ENCODE measurements around the gene RRAS2.
"Not testable (repeated sequence)": the region's sequence is repeated elsewhere in the genome, so short reads cannot be mapped to it uniquely, and the experiment has no call there.

The RRAS2 gene

GRCh38 chr11:14312736-14313438 lies 46.1 kb downstream of the RRAS2 start:
- H3K4me3 ChIP-seq (ENCODE audit: low read length) = no peak overlapping the region
- peak; percentile 33 for DNase-seq (ENCODE audit: low read depth, low spot score)

DNA sequence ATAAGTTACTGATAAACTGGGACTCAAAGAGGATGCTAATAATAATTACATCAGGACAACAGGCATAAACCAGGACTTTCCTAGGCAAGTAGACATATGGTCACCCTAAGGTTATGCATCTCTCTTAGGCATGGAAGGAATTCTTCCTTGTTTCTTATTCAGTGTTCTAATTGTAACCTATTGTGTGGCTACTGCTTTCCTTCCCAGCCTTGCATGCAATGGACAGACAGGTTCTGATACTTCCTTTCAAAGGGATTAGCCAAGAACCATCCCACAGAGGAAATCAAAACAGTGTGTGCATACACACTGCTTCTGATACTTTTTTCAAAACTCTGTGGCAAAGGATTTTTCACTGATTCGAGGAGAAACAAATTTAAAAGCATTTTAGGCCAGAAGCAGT lies 48.3 kb downstream of the RRAS2 start:
- H3K4me3 ChIP-seq (ENCODE audit: low read length) = no peak overlapping the region

GRCh38 chr11:14309425-14310192 lies 49.4 kb downstream of the RRAS2 start:
- H3K4me3 ChIP-seq (ENCODE audit: low read length) = no peak overlapping the region
- DNase-seq (ENCODE audit: low read depth, low spot score) = no peak

More for the DNA sequence above, 48.3 kb downstream of the RRAS2 start:
- DNase-seq (ENCODE audit: low read depth, low spot score) = no peak

DNA sequence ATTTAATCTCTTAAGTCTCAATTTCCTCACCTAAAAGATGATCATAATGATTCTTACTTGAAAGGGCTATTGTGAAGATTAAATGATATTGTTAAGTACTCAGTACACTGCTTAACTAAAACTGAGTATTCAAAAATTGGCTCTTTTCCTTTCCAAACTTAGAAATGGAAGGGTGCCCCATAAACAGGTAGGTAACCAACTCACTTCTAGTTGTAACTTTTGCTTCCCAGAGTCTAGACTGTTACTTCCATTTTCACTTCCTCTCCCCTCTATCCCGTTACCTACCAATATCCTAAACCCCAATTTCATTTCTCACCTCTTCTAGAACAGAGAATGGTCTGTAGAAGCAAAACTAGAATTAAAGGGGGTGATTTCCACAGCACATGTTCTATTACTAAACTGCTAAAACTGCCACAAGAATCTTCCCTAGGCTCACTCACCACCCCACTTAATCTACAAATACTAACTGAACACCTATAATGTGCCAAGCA lies 50.0 kb downstream of the RRAS2 start:
- no peak overlapping the region for H3K4me3 ChIP-seq (ENCODE audit: low read length)
- no peak for DNase-seq (ENCODE audit: low read depth, low spot score)

DNA sequence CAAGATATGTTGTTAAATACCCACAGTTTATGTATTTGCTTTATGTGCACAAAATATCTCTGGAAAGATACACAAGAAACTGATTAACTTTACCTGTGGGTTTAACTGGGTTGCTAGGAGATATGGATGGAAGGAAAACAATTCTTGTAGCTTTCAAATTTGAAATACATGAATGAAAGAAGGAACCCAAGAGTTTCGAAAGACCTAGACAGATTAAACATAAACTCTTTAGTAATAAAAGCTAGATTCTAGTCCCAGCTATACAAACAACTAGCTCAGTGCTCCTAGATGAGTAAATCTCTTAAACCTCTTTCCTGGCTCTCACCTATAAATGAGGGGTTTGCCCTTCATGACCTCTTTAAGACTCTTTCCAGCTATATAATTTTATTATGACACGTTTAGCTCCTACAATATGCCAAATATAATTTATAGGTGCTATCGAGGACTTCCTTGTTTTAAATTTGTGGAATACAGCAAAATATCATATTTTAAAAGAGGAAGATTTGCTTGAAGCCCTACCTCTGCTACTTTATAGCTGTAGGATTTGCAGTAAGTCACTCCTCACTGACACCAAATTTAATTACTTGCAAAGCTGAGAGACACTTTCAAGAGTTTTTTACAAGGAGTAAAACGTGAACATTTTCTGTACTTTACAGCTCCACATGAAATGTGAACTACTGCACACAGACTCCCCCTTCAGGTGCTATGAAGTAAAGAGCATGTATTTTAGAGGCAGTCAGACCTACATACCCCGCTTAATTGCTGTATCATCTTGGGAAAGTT lies 50.7 kb downstream of the RRAS2 start:
- DNase-seq (ENCODE audit: low read depth, low spot score) = peak; percentile 54
- no peak overlapping the region for H3K4me3 ChIP-seq (ENCODE audit: low read length)

DNA sequence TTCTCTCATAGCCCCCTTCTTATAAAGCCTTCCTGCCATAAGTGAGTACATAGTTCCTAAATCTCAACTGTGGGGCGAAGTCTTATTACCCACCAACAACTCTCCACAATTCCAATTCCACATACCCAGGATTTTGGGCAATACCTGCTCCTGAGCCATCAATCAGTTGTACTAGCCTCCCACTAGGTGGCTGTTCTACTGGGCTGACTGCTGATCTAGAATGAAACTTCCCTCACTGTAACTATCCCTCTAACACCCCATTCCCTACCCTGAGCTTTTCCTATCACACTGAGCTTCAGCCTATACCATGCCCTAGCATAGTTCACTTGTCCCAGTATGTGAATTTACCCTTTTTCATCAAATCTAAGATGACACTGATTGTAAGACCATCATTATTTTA lies 52.5 kb downstream of the RRAS2 start:
- DNase-seq (ENCODE audit: low read depth, low spot score) = no peak
- H3K4me3 ChIP-seq (ENCODE audit: low read length) = no peak overlapping the region

DNA sequence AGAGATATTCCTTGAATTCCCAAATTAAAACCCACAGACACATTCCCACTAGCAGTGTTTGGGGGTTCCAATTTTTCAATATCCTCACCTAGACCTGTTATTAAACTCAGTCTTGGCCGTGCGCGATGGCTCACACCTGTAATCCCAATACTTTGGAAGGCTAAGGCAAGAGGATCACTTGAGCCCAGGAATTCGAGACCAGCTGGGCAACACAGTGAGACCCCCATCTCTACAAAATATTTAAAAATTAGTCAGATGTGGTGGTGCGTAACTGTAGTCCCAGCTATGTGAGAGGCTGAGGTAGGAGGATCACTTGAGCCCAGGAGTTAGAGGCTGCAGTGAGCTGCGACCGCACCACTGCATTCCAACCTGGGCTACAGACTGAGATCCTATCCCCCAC lies 53.3 kb downstream of the RRAS2 start:
- H3K4me3 ChIP-seq (ENCODE audit: low read length) = no peak overlapping the region
- DNase-seq (ENCODE audit: low read depth, low spot score) = no peak

GRCh38 chr11:14304601-14305000 lies 54.4 kb downstream of the RRAS2 start:
- H3K4me3 ChIP-seq (ENCODE audit: low read length) = no peak overlapping the region
- DNase-seq (ENCODE audit: low read depth, low spot score) = no peak

GRCh38 chr11:14300661-14301304 lies 58.2 kb downstream of the RRAS2 start:
- DNase-seq (ENCODE audit: low read depth, low spot score) = peak; percentile 57
- H3K4me3 ChIP-seq (ENCODE audit: low read length) = no peak overlapping the region

DNA sequence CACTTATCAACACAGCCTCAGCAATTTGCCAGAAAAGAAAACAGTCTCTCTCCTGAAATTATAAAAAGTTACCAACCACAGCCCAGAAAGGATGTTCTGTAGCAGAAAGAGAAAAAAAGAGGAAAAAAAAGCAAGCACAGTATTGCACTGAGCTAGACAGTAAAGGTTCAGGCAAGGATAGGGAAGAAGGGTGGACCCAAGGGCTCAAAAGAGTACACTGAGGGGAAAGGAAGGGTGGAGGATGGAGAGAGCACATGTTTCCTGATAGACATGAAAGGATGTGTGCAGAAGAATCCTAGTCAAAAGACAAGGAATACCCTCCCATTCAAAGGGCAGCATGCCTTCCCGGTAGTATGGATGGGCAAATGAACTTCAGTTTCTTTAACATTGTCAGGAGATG lies 59.1 kb downstream of the RRAS2 start:
- DNase-seq (ENCODE audit: low read depth, low spot score) = no peak
- H3K4me3 ChIP-seq (ENCODE audit: low read length) = no peak overlapping the region

- no peak for DNase-seq (ENCODE audit: low read depth, low spot score)
- H3K4me3 ChIP-seq (ENCODE audit: low read length) = no peak overlapping the region
Observed at GRCh38 chr11:14290422-14290821, 68.6 kb downstream of the RRAS2 start.

DNA sequence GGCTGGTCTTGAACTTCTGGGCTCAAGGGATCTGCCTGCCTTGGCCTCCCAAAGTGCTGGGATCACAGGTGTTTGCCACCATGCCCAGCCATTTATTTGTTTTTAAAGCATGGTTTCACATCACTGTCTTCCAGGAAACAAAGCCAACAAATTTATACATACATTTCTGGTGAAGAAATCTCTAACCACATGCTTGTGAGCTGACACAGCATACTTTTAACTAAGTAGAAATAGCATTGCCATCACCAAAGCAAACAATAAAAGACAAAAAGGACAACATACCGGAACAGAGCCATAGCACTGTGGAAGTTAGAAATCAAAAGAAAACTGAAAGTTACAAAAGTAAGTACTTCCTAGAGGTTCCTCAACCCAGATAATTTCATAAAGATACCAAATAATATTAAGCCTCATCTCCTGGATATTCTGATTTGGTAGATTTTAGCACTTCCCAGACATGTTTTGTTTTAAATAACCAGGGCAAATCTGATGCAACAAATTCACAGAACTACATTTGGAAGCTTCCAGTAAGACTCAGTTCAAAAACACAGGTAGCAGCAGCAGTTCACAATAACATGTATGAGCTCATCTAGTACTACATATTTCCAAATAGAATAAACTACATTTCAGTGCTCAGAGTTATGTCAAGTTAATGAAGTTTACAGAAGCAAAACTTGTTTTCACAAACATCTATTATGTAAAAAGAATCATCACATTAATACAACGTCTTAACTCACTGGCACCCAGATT lies 70.6 kb downstream of the RRAS2 start:
- H3K4me3 ChIP-seq (ENCODE audit: low read length) = no peak overlapping the region

DNA sequence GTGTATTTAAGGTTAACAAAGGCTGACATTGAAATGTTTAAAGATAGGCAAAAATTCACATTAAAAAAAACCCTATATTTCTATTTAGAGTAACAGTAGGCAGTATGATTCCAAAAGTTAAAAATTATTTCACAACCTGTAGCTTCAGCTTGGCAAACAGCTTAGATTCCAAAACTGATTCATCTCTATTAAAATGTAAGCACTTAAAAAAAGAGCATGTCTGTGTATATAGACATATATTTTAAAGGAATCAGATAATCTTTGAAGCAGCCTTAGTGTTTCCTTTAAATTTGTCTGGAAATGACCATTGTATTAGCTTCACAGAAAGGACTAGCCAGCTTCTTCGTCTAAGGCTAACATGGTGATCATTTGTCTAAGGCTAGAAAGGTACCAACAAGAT lies 80.1 kb downstream of the RRAS2 start:
- not testable (repeated sequence) for H3K4me3 ChIP-seq (ENCODE audit: low read length); DNase-seq (ENCODE audit: low read depth, low spot score)

More for the DNA sequence above, 70.6 kb downstream of the RRAS2 start:
- no peak for DNase-seq (ENCODE audit: low read depth, low spot score)

DNA sequence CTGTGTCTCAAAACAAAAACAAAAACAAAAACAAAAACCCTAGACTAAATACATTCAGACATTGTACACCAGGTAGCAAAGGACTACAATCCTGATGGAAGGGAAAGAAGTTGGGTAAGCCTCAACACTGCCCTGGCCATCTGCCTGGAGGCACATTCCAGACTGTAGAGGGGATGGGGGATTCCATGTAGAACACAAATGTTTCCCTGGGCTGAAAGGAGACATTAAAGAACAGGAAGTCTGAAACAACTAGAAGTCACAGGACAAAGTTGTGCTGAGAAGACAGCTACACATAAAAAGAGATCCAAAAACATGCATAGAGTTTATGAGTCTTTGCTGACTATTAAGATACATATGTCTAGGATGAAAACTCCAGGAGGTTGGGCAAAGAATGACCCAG lies 83.9 kb downstream of the RRAS2 start:
- no peak for DNase-seq (ENCODE audit: low read depth, low spot score)
- no peak overlapping the region for H3K4me3 ChIP-seq (ENCODE audit: low read length)

- DNase-seq (ENCODE audit: low read depth, low spot score) = no peak
- no peak overlapping the region for H3K4me3 ChIP-seq (ENCODE audit: low read length)
Observed at GRCh38 chr11:14273895-14274294, 85.1 kb downstream of the RRAS2 start.

DNA sequence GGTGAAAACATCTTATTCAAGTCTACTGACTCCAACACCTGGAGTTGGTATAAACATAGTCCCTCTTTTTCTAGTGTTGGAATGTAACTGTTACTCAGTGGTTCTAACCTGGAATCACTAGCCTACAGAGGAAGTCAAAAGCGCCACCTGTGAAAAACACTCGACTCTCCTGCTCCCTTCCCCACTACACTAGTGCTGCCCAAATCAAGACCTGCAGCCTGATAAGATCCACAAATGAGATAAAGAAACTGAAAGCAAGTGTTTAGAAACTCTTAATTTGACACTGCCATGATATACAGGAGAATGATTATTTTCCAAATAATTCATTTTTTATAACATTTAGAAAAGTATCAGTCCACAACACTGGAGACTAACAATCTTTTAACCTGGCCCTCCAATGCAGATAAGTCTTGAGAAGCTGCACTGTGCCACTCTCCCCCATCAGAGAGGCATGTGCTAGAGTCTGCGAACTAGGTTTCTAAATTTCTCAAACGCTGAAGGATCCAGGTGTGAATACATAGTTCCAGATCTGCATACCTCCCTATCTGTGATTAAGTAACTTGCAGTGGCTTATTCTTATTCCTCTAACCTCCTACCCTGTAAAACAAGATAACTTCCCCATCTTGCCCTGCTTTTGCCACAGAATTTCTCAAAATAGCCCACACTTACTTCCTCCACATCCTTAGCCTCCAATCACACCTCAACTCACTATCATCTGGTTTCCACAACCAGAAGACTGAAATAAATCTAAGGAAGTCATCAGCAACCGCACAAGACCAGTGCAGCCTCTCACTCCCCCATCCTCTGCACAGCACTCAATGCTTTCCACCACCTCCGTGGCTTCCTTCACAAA lies 88.1 kb downstream of the RRAS2 start:
- no peak overlapping the region for H3K4me3 ChIP-seq (ENCODE audit: low read length)
- DNase-seq (ENCODE audit: low read depth, low spot score) = peak; percentile 86

DNA sequence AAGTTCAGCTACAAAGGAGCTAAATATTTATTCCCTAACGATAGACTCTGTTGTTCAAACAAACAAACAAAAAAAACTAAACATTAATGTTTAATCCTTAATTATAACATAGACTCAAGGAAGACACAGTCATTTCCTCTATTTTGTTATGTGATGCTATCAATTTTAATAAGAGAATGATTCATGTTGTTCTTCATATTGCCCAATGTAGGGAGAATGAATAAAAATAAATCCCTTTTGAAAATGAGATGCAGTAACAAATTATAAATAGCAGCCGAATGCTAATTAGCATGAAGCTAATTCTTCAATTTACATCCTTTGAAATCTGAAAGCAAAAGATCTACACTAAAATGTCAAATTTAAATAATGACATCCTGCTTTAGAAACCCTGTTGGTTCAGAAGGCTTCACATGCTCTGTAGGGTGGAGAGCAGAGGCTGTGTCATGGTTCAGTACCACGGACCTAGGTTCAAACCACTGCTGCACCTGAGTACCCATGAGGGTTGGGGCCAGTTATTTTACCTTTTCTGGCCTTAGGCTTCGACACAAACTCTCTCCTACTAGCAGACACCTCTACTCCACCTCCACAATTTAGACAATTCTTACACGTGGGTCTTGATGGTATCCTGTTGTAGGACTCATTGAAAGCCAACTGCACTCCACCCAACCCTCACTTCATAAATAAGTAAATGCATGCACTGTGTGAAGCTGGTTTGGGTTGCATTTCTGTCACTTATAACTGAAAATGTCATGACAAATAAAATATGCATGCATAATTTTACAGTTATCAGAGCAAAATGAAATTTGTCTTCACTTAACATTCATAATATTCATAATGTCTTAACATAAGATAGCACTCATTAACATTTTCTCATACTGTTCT lies 89.0 kb downstream of the RRAS2 start:
- no peak for DNase-seq (ENCODE audit: low read depth, low spot score)
- no peak overlapping the region for H3K4me3 ChIP-seq (ENCODE audit: low read length)

Data from Jurkat, Clone E6-1 (cell line).